ENCODE measurements around the gene COL8A2.

The COL8A2 gene

GRCh38 chr1:36157115-36157903, 32.3 kb upstream of the COL8A2 start:
- no peak for DNase-seq (ENCODE audit: low spot score)

GRCh38 chr1:36156329-36157114, 31.5 kb upstream of the COL8A2 start:
- peak; percentile 10 for DNase-seq (ENCODE audit: low spot score)

GRCh38 chr1:36155408-36156328, 30.6 kb upstream of the COL8A2 start, which contains the start of gene MAP7D1:
TSS of gene MAP7D1 (plus strand) at chr1:36156160. CDS start at chr1:36156418, 258 bp downstream.
- DNase-seq (ENCODE audit: low spot score), result peak; percentile 89

- no peak for DNase-seq (ENCODE audit: low spot score)
Observed at GRCh38 chr1:36154765-36155407, 29.9 kb upstream of the COL8A2 start.

GRCh38 chr1:36154335-36154734, 29.3 kb upstream of the COL8A2 start:
- no peak for DNase-seq (ENCODE audit: low spot score)

- DNase-seq (ENCODE audit: low spot score), result no peak
Observed at GRCh38 chr1:36153476-36153875, 28.5 kb upstream of the COL8A2 start.

GRCh38 chr1:36151845-36152203, 26.8 kb upstream of the COL8A2 start:
- no peak for DNase-seq (ENCODE audit: low spot score)

- DNase-seq (ENCODE audit: low spot score), result no peak
Observed at GRCh38 chr1:36151134-36151844, 26.3 kb upstream of the COL8A2 start.

- DNase-seq (ENCODE audit: low spot score), result peak; percentile 91
Observed at GRCh38 chr1:36150296-36151133, 25.5 kb upstream of the COL8A2 start.

DNA sequence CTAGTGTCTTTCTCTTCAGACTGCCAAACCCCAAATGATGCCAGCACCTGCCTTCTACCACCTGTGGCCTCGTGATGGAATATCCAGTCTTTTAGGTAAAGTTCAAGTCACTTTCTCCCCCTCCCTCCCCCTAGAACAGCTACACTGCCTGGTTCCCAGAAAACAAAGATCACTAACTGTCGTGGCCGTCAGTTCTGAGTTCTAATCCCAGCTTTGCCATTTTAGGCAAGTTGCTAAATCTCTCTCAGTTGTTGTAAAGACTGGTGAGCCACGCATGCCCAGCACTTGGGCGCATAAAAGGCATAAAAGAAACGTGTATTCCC, 24.9 kb upstream of the COL8A2 start:
- no peak for DNase-seq (ENCODE audit: low spot score)

DNA sequence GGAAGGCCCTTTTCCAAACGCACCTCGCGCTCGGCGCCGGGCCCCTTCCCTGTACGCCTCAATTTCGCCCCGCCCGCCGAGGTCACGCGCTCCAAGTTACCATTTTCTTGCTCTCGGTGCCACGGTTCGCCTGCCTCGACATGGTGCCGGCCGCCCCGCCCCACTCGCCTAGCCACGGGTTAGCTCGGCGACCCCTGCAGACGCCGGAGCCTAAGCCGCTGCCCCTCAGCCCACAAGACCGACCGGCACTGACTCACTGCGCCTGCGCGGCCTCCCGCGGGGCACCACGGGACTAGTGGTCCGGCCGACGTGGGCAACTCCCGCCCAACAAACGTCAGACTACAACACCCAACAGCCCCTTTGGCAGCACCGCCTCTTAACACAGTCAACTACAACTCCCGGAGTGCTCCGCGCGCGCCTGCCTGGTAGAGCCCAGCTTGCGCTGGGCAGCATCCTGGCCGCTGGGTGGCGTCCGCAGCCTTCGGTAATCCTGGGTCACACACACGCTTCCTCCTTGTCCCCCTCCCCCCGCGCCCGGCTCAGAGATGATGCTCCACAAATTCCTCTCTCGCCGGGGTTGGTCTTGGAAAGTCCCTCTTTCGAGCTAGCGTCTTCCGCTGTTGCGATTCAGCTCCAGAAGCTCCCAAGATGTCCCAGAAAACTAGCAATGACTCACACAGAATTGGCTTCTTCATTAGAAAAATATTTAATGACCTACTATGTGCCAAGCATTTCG, 24.4 kb upstream of the COL8A2 start, which contains the start of gene TRAPPC3:
Gene TRAPPC3 (minus strand): TSS at position 250 of the 736 bp plus-strand sequence. CDS start 108 bp downstream, at position 142.
- peak; percentile 99 for DNase-seq (ENCODE audit: low spot score)

- no peak for DNase-seq (ENCODE audit: low spot score)
Observed at GRCh38 chr1:36148821-36149236, 23.8 kb upstream of the COL8A2 start.

GRCh38 chr1:36144413-36144812, 19.4 kb upstream of the COL8A2 start:
- no peak for DNase-seq (ENCODE audit: low spot score)

- no peak for DNase-seq (ENCODE audit: low spot score)
Observed at GRCh38 chr1:36143424-36143823, 18.4 kb upstream of the COL8A2 start.

DNA sequence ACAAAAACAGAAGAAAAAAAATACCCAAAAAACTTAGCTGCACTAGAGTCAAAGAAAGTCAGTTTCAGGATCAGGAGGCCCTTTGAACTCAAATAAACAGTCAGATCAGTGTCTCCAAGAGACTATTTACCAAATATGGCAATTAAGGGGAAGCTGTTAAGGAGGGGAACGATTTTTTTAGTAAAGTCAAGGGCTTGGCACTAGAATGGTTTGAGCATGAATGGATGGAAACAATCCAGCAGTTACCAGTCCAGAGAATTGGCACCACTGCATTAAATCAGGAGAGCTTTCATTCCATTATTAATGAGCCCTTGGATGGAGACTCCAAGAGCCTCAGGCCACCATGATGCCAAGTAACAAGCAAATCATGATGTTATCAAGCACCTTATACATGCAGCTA, 17.1 kb upstream of the COL8A2 start:
- DNase-seq (ENCODE audit: low spot score), result no peak

GRCh38 chr1:36139521-36139920, 14.5 kb upstream of the COL8A2 start:
- DNase-seq (ENCODE audit: low spot score), result no peak

GRCh38 chr1:36137776-36138175, 12.8 kb upstream of the COL8A2 start:
- no peak for DNase-seq (ENCODE audit: low spot score)

DNA sequence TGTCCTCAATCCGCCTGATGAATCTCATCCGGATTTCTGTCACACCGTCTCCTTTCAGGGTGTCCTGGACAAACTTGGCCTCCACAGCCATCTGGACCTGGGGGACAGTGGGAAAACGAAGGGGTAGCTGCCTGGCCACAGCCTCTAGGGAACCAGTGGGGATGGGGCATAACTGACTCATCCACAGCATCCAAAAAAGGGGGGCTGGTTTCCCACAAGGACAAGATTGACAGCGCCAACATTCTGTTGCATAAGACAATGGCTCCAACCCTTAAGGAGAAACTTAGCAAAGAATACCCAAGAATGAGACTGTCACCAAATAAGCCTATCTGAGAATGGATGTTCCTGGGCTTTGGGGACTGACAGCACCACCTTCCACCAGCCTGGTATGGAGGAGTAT, 12.2 kb upstream of the COL8A2 start:
- DNase-seq (ENCODE audit: low spot score), result no peak

GRCh38 chr1:36136535-36136934, 11.5 kb upstream of the COL8A2 start:
- no peak for DNase-seq (ENCODE audit: low spot score)
